ENCODE data around the gene SIN3A.

DNA sequence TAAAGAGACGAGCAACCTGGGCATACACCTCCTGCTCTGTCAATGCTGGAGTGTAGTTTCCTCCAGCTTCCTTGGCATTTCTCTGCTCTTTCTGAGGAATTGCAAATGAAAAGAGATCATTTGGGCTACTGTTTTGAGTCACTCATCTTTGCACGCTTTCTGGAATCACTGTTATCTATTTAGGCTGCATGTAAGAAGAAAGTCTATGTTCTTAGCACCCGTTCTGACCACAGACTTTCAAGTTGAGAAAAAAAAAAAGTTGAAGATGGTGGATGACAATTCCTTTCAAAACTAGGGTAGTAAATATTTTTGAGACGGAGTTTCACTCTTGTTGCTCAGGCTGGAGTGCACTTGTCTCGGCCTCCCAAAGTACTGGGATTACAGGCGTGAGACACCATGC, 41.3 kb downstream of the SIN3A start:
- TF ChIP-seq, protein P1, sequence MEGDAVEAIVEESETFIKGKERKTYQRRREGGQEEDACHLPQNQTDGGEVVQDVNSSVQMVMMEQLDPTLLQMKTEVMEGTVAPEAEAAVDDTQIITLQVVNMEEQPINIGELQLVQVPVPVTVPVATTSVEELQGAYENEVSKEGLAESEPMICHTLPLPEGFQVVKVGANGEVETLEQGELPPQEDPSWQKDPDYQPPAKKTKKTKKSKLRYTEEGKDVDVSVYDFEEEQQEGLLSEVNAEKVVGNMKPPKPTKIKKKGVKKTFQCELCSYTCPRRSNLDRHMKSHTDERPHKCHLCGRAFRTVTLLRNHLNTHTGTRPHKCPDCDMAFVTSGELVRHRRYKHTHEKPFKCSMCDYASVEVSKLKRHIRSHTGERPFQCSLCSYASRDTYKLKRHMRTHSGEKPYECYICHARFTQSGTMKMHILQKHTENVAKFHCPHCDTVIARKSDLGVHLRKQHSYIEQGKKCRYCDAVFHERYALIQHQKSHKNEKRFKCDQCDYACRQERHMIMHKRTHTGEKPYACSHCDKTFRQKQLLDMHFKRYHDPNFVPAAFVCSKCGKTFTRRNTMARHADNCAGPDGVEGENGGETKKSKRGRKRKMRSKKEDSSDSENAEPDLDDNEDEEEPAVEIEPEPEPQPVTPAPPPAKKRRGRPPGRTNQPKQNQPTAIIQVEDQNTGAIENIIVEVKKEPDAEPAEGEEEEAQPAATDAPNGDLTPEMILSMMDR (IDR thresholded peaks at IDR 0.05) = no peak
- no peak for TF ChIP-seq POLR2A (IDR thresholded peaks at IDR 0.05)

Data from Peyer's patch (tissue), 4 donors.